GM12874 (cell line): ENCODE data around the gene CCNE1.
A peak's percentile ranks its signal among the peaks of the same experiment; 100 is the strongest.

ENCODE experiments used
- CTCF ChIP-seq: IDR thresholded peaks from 2 replicates; pipeline ENCODE4 v1.5.1; 2011; ENCODE audit warnings: low read depth, mild to moderate bottlenecking, control low read depth, low read length, moderate library complexity; ENCODE audit not compliant: insufficient read depth

The CCNE1 gene

GRCh38 chr19:29854033-29854432, 42.2 kb downstream of the CCNE1 start:
- TF ChIP-seq CTCF = no peak

GRCh38 chr19:29855087-29855486, 43.3 kb downstream of the CCNE1 start:
- no peak for TF ChIP-seq CTCF

- TF ChIP-seq CTCF = no peak
These were observed 44.1 kb downstream of the CCNE1 start for GRCh38 chr19:29855741-29856500.

- TF ChIP-seq CTCF = peak; percentile 90
These were observed 46.3 kb downstream of the CCNE1 start for GRCh38 chr19:29858000-29858596.

GRCh38 chr19:29858621-29859020, 46.8 kb downstream of the CCNE1 start:
- TF ChIP-seq CTCF = no peak

GRCh38 chr19:29860492-29860891, 48.7 kb downstream of the CCNE1 start:
- no peak for TF ChIP-seq CTCF

- no peak for TF ChIP-seq CTCF
These were observed 49.8 kb downstream of the CCNE1 start for GRCh38 chr19:29861574-29861973.
